GM23338 (cell line): ENCODE data around the gene SH3RF3. TPM values are rescaled to one million over a fixed set of nuclear protein-coding genes. Genes with fewer than 3 reads are reported as not detected.

Experiments
- ATAC-seq: fragments of 200-7000 bp; cut with Tn5 transposase; 3 replicates; pipeline ENCODE4 v1.9.1; 2020
- DNase-seq: peaks from one replicate; pipeline ENCODE4 v3.0.0-alpha.2; 2015; ENCODE audit warnings: low spot score
- H2AFZ ChIP-seq: fragments of 200-600 bp; sonication (generic); 2 replicates; pipeline ENCODE4 v1.8.0; 2016; ENCODE audit warnings: antibody characterized with exemption, mild to moderate bottlenecking, moderate library complexity
- H3F3A ChIP-seq: fragments of 200-600 bp; sonication (generic); replicated peaks from 2 replicates; pipeline ENCODE4 v1.8.0; 2017; ENCODE audit warnings: antibody characterized with exemption, mixed run types, low read depth
- H3K27ac ChIP-seq: fragments of 200-600 bp; sonication (generic); 2 replicates; pipeline ENCODE4 v1.6.1; 2016; ENCODE audit warnings: low read depth
- H3K27me3 ChIP-seq: fragments of 200-600 bp; sonication (generic); 2 replicates; pipeline ENCODE4 v1.8.0; 2016; ENCODE audit warnings: mild to moderate bottlenecking, mixed run types, moderate library complexity; ENCODE audit not compliant: insufficient read depth
- H3K36me3 ChIP-seq: fragments of 200-600 bp; sonication (generic); 2 replicates; pipeline ENCODE4 v1.8.0; 2016; ENCODE audit warnings: mild to moderate bottlenecking; ENCODE audit not compliant: insufficient read depth
- H3K4me1 ChIP-seq: fragments of 200-600 bp; sonication (generic); 2 replicates; pipeline ENCODE4 v1.8.0; 2016; ENCODE audit warnings: mild to moderate bottlenecking, moderate library complexity; ENCODE audit not compliant: insufficient read depth
- H3K4me2 ChIP-seq: fragments of 200-600 bp; sonication (generic); 2 replicates; pipeline ENCODE4 v1.7.1; 2017; ENCODE audit warnings: mixed run types
- H3K4me3 ChIP-seq: fragments of 200-600 bp; sonication (generic); 2 replicates; pipeline ENCODE4 v1.6.1; 2016; ENCODE audit warnings: mixed run types
- H3K79me2 ChIP-seq: fragments of 200-600 bp; sonication (generic); replicated peaks from 2 replicates; pipeline ENCODE4 v1.8.0; 2017; ENCODE audit warnings: mild to moderate bottlenecking; ENCODE audit not compliant: insufficient read depth
- H3K9me2 ChIP-seq: fragments of 200-600 bp; sonication (generic); 2 replicates; pipeline ENCODE4 v1.8.0; 2017; ENCODE audit not compliant: insufficient read depth
- H4K20me1 ChIP-seq: fragments of 200-600 bp; sonication (generic); replicated peaks from 2 replicates; pipeline ENCODE4 v1.8.0; 2017; ENCODE audit warnings: mild to moderate bottlenecking; ENCODE audit not compliant: insufficient read depth
- H3K27ac Mint-ChIP-seq: 2 replicates; pipeline ENCODE4 v1.8.0; 2020; ENCODE audit warnings: inconsistent platforms, mild to moderate bottlenecking, moderate library complexity, mixed read lengths
- H3K27me3 Mint-ChIP-seq: 3 replicates; pipeline ENCODE4 v1.8.0; 2022; ENCODE audit warnings: low read depth, mild to moderate bottlenecking, moderate library complexity, mixed read lengths, inconsistent platforms; ENCODE audit not compliant: insufficient read depth, poor library complexity
- H3K36me3 Mint-ChIP-seq: 3 replicates; pipeline ENCODE4 v1.8.0; 2021; ENCODE audit warnings: low read depth, mild to moderate bottlenecking, inconsistent platforms, moderate library complexity, mixed read lengths
- H3K4me1 Mint-ChIP-seq: 3 replicates; pipeline ENCODE4 v1.8.0; 2020; ENCODE audit warnings: mild to moderate bottlenecking, inconsistent platforms, mixed read lengths
- H3K4me3 Mint-ChIP-seq: 3 replicates; pipeline ENCODE4 v1.8.0; 2021; ENCODE audit warnings: moderate library complexity, mild to moderate bottlenecking, inconsistent platforms, mixed read lengths
- H3K9me3 Mint-ChIP-seq: 3 replicates; pipeline ENCODE4 v1.8.0; 2020; ENCODE audit warnings: moderate library complexity, mild to moderate bottlenecking, inconsistent platforms, mixed read lengths
- CREB1 ChIP-seq: fragments of 250-450 bp; sonication (Bioruptor Pico); IDR thresholded peaks from 2 replicates; pipeline ENCODE4 v1.5.0; 2020; ENCODE audit warnings: low read depth, mild to moderate bottlenecking, moderate library complexity
- EZH2 ChIP-seq: fragments of 200-600 bp; sonication (generic); IDR thresholded peaks from one replicate; pipeline ENCODE4 v1.8.0; 2017; ENCODE audit warnings: antibody characterized with exemption, mild to moderate bottlenecking, low read depth; ENCODE audit not compliant: unreplicated experiment
- EZH2phosphoT487 ChIP-seq: fragments of 200-600 bp; sonication (generic); IDR thresholded peaks from one replicate; pipeline ENCODE4 v1.8.1; 2018; ENCODE audit warnings: antibody characterized with exemption; ENCODE audit not compliant: unreplicated experiment
- JUNB ChIP-seq: IDR thresholded peaks from one replicate; pipeline ENCODE4 v1.6.1; 2016; ENCODE audit warnings: antibody characterized with exemption; ENCODE audit not compliant: unreplicated experiment
- NANOG ChIP-seq: IDR thresholded peaks from 2 replicates; pipeline ENCODE4 v1.6.1; 2016; ENCODE audit warnings: antibody characterized with exemption, borderline replicate concordance
- POLR2AphosphoS5 ChIP-seq: IDR thresholded peaks from 2 replicates; pipeline ENCODE4 v1.6.1; 2016; ENCODE audit warnings: antibody characterized with exemption, low read depth
- STAT1 ChIP-seq: IDR thresholded peaks from one replicate; pipeline ENCODE4 v1.6.1; 2016; ENCODE audit warnings: antibody characterized with exemption; ENCODE audit not compliant: unreplicated experiment
- ZNF114 ChIP-seq: fragments of 250-450 bp; sonication (Bioruptor Pico); IDR thresholded peaks from 2 replicates; pipeline ENCODE4 v1.5.0; 2020; ENCODE audit warnings: mild to moderate bottlenecking, moderate library complexity
- ZNF331 ChIP-seq: fragments of 250-450 bp; sonication (Bioruptor Pico); IDR thresholded peaks from 2 replicates; pipeline ENCODE4 v1.5.0; 2020; ENCODE audit warnings: low read depth, mild to moderate bottlenecking, moderate library complexity
- polyA plus RNA-seq: library from polyadenylated mRNA; unstranded; fragments of >200 nt; fragmentation: Nextera tagmentation; extraction: Ambion mirVana; gene quantifications from 2 replicates; pipeline ENCODE4 v1.2.1, GENCODE V29; 2016
- total RNA-seq: library from RNA; depleted of rRNA; stranded (reverse); fragments of >200 nt; shearing (Covaris generic); gene quantifications from 2 replicates; pipeline ENCODE4 v1.2.3, GENCODE V29; 2014
- TF ChIP-seq, protein P1 (sequence below): fragments of 250-450 bp; sonication (Bioruptor Pico); IDR thresholded peaks from 2 replicates; pipeline ENCODE4 v1.5.0; 2020; ENCODE audit warnings: mild to moderate bottlenecking, moderate library complexity
- TF ChIP-seq, protein P2 (sequence below): IDR thresholded peaks from 2 replicates; pipeline ENCODE4 v1.6.1; 2016; ENCODE audit warnings: antibody characterized with exemption
- TF ChIP-seq, protein P3 (sequence below): IDR thresholded peaks from one replicate; pipeline ENCODE4 v1.6.1; 2018; ENCODE audit warnings: antibody characterized with exemption; ENCODE audit not compliant: unreplicated experiment
- TF ChIP-seq, protein P4 (sequence below), 2 experiments: fragments of 200-600 bp in 1 of 2; sonication (generic) in 1 of 2; conservative IDR thresholded peaks; 2 replicates each; pipeline versions ENCODE4 v1.5.1 to v1.6.1; 2016 to 2017; ENCODE audit warnings: antibody characterized with exemption in 2 of 2, low read depth in 2 of 2, mild to moderate bottlenecking in 2 of 2, moderate library complexity in 1 of 2

SH3RF3 gene
- total and polyA plus RNA-seq, 2 experiments from 2014 or later = 0.11 to 0.63 TPM

DNA sequence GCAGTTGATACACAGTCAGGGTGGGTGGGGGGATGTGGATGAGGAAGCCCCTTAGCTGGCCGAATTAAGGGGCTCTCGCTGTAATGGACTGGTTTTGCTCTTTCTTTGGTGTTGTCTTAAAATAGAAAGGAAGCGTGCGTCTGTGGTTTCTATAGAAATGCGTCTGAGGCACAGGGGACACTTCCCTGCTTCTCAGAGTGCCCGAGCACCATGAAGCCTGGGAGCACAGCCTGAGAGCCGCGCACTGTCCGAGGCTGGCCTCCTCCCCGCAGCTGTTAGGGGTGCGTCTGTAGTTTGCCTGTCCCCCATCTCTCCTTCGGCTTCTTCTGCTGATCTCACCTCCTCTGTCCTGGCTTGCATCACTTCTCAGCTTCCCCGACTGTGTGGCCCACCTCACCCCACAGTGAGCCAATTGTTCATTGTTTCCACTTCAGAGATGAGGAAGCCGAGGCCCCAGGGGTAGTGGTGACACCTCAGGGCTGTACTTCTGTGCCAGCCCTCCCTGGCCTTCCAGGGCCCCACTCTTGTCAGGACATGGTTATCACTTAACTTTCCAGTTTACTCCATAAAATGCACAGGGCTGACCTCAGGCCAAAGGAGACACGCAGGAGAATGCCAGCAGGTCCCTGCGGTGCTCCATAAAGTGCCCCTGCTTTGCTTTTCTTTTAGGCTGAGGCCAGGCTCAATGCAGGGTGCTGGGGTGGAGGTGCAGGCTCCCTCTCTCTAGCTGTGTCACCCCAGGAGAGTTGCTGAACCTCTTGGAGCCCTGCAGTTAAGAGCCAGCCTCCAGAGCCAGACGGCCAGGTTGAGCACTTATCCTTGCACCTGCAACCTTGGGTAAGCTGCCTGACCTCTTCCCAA, 274.2 kb downstream of the SH3RF3 start:
- Histone ChIP-seq H3K4me1 (no peaks in the 10 kb centered on the region), H4K20me1 (no peaks in the 10 kb centered on the region), H3K36me3 (no peaks in the 10 kb centered on the region), H3F3A (no peaks in the 10 kb centered on the region), H3K4me2 (no peak overlapping the region), H3K27me3 (no peaks in the 10 kb centered on the region), H3K27ac (no peak overlapping the region), H3K4me3 (no peak overlapping the region), H3K79me2 (no peaks in the 10 kb centered on the region), H2AFZ (no peak overlapping the region), H3K9me2 (no peaks in the 10 kb centered on the region)
- Mint-ChIP-seq H3K36me3 (no peaks in the 10 kb centered on the region), H3K4me1 (peaks cover 4% of the 10 kb centered on the region; the same call in 1 of the 3 replicates), H3K9me3 (no peaks in the 10 kb centered on the region), H3K27ac (no peak overlapping the region), H3K27me3 (peaks cover 15% of the 10 kb centered on the region), H3K4me3 (no peak overlapping the region)
- DNase-seq (no peak), ATAC-seq (no peak)
- TF ChIP-seq, protein P1, sequence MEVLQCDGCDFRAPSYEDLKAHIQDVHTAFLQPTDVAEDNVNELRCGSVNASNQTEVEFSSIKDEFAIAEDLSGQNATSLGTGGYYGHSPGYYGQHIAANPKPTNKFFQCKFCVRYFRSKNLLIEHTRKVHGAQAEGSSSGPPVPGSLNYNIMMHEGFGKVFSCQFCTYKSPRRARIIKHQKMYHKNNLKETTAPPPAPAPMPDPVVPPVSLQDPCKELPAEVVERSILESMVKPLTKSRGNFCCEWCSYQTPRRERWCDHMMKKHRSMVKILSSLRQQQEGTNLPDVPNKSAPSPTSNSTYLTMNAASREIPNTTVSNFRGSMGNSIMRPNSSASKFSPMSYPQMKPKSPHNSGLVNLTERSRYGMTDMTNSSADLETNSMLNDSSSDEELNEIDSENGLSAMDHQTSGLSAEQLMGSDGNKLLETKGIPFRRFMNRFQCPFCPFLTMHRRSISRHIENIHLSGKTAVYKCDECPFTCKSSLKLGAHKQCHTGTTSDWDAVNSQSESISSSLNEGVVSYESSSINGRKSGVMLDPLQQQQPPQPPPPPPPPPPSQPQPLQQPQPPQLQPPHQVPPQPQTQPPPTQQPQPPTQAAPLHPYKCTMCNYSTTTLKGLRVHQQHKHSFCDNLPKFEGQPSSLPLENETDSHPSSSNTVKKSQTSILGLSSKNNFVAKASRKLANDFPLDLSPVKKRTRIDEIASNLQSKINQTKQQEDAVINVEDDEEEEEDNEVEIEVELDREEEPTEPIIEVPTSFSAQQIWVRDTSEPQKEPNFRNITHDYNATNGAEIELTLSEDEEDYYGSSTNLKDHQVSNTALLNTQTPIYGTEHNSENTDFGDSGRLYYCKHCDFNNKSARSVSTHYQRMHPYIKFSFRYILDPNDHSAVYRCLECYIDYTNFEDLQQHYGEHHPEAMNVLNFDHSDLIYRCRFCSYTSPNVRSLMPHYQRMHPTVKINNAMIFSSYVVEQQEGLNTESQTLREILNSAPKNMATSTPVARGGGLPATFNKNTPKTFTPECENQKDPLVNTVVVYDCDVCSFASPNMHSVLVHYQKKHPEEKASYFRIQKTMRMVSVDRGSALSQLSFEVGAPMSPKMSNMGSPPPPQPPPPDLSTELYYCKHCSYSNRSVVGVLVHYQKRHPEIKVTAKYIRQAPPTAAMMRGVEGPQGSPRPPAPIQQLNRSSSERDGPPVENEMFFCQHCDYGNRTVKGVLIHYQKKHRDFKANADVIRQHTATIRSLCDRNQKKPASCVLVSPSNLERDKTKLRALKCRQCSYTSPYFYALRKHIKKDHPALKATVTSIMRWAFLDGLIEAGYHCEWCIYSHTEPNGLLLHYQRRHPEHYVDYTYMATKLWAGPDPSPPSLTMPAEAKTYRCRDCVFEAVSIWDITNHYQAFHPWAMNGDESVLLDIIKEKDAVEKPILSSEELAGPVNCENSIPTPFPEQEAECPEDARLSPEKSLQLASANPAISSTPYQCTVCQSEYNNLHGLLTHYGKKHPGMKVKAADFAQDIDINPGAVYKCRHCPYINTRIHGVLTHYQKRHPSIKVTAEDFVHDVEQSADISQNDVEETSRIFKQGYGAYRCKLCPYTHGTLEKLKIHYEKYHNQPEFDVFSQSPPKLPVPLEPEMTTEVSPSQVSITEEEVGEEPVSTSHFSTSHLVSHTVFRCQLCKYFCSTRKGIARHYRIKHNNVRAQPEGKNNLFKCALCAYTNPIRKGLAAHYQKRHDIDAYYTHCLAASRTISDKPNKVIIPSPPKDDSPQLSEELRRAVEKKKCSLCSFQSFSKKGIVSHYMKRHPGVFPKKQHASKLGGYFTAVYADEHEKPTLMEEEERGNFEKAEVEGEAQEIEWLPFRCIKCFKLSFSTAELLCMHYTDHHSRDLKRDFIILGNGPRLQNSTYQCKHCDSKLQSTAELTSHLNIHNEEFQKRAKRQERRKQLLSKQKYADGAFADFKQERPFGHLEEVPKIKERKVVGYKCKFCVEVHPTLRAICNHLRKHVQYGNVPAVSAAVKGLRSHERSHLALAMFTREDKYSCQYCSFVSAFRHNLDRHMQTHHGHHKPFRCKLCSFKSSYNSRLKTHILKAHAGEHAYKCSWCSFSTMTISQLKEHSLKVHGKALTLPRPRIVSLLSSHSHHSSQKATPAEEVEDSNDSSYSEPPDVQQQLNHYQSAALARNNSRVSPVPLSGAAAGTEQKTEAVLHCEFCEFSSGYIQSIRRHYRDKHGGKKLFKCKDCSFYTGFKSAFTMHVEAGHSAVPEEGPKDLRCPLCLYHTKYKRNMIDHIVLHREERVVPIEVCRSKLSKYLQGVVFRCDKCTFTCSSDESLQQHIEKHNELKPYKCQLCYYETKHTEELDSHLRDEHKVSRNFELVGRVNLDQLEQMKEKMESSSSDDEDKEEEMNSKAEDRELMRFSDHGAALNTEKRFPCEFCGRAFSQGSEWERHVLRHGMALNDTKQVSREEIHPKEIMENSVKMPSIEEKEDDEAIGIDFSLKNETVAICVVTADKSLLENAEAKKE (CRISPR knock-in tag) = no peak
- TF ChIP-seq, protein P2, sequence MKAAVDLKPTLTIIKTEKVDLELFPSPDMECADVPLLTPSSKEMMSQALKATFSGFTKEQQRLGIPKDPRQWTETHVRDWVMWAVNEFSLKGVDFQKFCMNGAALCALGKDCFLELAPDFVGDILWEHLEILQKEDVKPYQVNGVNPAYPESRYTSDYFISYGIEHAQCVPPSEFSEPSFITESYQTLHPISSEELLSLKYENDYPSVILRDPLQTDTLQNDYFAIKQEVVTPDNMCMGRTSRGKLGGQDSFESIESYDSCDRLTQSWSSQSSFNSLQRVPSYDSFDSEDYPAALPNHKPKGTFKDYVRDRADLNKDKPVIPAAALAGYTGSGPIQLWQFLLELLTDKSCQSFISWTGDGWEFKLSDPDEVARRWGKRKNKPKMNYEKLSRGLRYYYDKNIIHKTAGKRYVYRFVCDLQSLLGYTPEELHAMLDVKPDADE = no peak
- TF ChIP-seq EZH2phosphoT487 (no peak), JUNB (no peak), POLR2AphosphoS5 (no peak), CREB1 (no peak), EZH2 (no peak), STAT1 (no peak), ZNF114 (no peak), ZNF331 (CRISPR knock-in tag) (no peak), NANOG (no peak)
- TF ChIP-seq, protein P3, sequence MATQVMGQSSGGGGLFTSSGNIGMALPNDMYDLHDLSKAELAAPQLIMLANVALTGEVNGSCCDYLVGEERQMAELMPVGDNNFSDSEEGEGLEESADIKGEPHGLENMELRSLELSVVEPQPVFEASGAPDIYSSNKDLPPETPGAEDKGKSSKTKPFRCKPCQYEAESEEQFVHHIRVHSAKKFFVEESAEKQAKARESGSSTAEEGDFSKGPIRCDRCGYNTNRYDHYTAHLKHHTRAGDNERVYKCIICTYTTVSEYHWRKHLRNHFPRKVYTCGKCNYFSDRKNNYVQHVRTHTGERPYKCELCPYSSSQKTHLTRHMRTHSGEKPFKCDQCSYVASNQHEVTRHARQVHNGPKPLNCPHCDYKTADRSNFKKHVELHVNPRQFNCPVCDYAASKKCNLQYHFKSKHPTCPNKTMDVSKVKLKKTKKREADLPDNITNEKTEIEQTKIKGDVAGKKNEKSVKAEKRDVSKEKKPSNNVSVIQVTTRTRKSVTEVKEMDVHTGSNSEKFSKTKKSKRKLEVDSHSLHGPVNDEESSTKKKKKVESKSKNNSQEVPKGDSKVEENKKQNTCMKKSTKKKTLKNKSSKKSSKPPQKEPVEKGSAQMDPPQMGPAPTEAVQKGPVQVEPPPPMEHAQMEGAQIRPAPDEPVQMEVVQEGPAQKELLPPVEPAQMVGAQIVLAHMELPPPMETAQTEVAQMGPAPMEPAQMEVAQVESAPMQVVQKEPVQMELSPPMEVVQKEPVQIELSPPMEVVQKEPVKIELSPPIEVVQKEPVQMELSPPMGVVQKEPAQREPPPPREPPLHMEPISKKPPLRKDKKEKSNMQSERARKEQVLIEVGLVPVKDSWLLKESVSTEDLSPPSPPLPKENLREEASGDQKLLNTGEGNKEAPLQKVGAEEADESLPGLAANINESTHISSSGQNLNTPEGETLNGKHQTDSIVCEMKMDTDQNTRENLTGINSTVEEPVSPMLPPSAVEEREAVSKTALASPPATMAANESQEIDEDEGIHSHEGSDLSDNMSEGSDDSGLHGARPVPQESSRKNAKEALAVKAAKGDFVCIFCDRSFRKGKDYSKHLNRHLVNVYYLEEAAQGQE = no peak
- TF ChIP-seq, protein P4, sequence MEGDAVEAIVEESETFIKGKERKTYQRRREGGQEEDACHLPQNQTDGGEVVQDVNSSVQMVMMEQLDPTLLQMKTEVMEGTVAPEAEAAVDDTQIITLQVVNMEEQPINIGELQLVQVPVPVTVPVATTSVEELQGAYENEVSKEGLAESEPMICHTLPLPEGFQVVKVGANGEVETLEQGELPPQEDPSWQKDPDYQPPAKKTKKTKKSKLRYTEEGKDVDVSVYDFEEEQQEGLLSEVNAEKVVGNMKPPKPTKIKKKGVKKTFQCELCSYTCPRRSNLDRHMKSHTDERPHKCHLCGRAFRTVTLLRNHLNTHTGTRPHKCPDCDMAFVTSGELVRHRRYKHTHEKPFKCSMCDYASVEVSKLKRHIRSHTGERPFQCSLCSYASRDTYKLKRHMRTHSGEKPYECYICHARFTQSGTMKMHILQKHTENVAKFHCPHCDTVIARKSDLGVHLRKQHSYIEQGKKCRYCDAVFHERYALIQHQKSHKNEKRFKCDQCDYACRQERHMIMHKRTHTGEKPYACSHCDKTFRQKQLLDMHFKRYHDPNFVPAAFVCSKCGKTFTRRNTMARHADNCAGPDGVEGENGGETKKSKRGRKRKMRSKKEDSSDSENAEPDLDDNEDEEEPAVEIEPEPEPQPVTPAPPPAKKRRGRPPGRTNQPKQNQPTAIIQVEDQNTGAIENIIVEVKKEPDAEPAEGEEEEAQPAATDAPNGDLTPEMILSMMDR (conservative IDR thresholded peaks at IDR 0.05; ENCODE audit: low read depth in 2 of 2) = no peak
